ENCODE data around the gene ZNF846. TPM values are rescaled to one million over a fixed set of nuclear protein-coding genes. Genes with fewer than 3 reads are reported as not detected.

Gene ZNF846
- total RNA-seq, 1 experiment from 2014 or later: 1.2 TPM

GRCh38 chr19:9808855-9809824, 40.6 kb upstream of the ZNF846 start:
- no TSS peak for BruUV-seq (replicated peaks)
- DNase-seq (ENCODE audit: low read depth, low spot score) (no peak), ATAC-seq (no peak)
- Histone ChIP-seq H3K27me3 (ENCODE audit: insufficient read depth, low read length) (no peaks in the 10 kb centered on the region), H3K4me3 (replicated peaks in 1 of 2; ENCODE audit: low read depth in 1 of 2, low read length in 2 of 2) (no peak overlapping the region), H4K20me1 (ENCODE audit: insufficient read depth) (no peaks in the 10 kb centered on the region), H3K4me1 (ENCODE audit: control insufficient read depth in 1 of 2, insufficient read depth in 2 of 2, low read length in 2 of 2) (no peaks in the 10 kb centered on the region), H2AFZ (ENCODE audit: low read depth, low read length, poor library complexity, severe bottlenecking) (no peak overlapping the region), H3K4me2 (ENCODE audit: low read length) (no peak overlapping the region), H3K79me2 (ENCODE audit: insufficient read depth, low read length) (0 out of 2 replicates have a peak, but pooled peaks cover 9% of the 10 kb centered on the region), H3K9ac (ENCODE audit: low read length) (no peak overlapping the region), H3K9me3 (ENCODE audit: control insufficient read depth in 1 of 2, insufficient read depth in 1 of 2, low read depth in 1 of 2, low read length in 2 of 2) (no peaks in the 10 kb centered on the region), H3K36me3 (ENCODE audit: control insufficient read depth in 1 of 2, insufficient read depth in 2 of 2, low read length in 2 of 2) (peaks cover 0 to 12% of the 10 kb centered on the region in 2 experiments; a peak in 3 of 4 replicates), H3K9me2 (ENCODE audit: insufficient read depth) (no peaks in the 10 kb centered on the region), H3K27ac (ENCODE audit: low read depth, low read length) (no peak overlapping the region)
- TF ChIP-seq TCF7L2 (IDR thresholded peaks at IDR 0.05; ENCODE audit: borderline replicate concordance, extremely low read depth, insufficient read depth, insufficient read length): no peak
- TF ChIP-seq RAD21 (IDR thresholded peaks at IDR 0.05; ENCODE audit: low read depth): no peak
- no peak for TF ChIP-seq SP1 (IDR thresholded peaks at IDR 0.05; ENCODE audit: low read depth)
- no peak for TF ChIP-seq ZNF274 (IDR thresholded peaks at IDR 0.05; ENCODE audit: low read depth, low read length)
- TF ChIP-seq EZH2phosphoT487 (IDR thresholded peaks at IDR 0.05; ENCODE audit: borderline replicate concordance): no peak
- no peak for TF ChIP-seq CBX3 (IDR thresholded peaks at IDR 0.05; ENCODE audit: low read depth)
- TF ChIP-seq EGR1 (IDR thresholded peaks at IDR 0.05; ENCODE audit: low read depth): no peak
- TF ChIP-seq SRF (IDR thresholded peaks at IDR 0.05; ENCODE audit: low read depth): no peak
- TF ChIP-seq ZFX (IDR thresholded peaks at IDR 0.05): no peak
- no peak for TF ChIP-seq FOSL1 (IDR thresholded peaks at IDR 0.05; ENCODE audit: low read depth)
- TF ChIP-seq JUND (IDR thresholded peaks at IDR 0.05): no peak
- no peak for TF ChIP-seq ATF3 (IDR thresholded peaks at IDR 0.05)
- no peak for TF ChIP-seq CEBPB (IDR thresholded peaks at IDR 0.05; ENCODE audit: low read depth)
- no peak for TF ChIP-seq CTCF (IDR thresholded peaks at IDR 0.05 in 2 of 3, conservative IDR thresholded peaks at IDR 0.05 in 1 of 3; ENCODE audit: borderline replicate concordance in 1 of 3, insufficient read depth in 1 of 3, low read depth in 2 of 3, low read length in 2 of 3)
- TF ChIP-seq ZBTB33 (IDR thresholded peaks at IDR 0.05; ENCODE audit: extremely low read depth, insufficient replicate concordance, low read length): no peak
- no peak for TF ChIP-seq REST (IDR thresholded peaks at IDR 0.05; ENCODE audit: low read depth)
- ChIA-PET POLR2A (no interaction called here), RAD21 (ENCODE audit: low non-redundant PET in 1 of 2, low total read pairs in 2 of 2, uncharacterized antibody in 2 of 2, unreplicated experiment in 2 of 2) (no interaction called here), CTCF (no interaction called here)
- intact Hi-C loops (cut with micrococcal nuclease): no loop called here

Measured in HCT116 (cell line).